Skin of body (tissue), 3 donors: Measurements from ENCODE around the gene NOTCH4. TPM values are rescaled to one million over a fixed set of nuclear protein-coding genes. Genes with fewer than 3 reads are reported as not detected.

ENCODE experiments used
- DNase-seq: peaks from one replicate; lab custom pipeline; 2025; lab: John Stamatoyannopoulos, UW
- small RNA-seq: library from RNA; depleted of rRNA; stranded (forward); fragments of <200 nt; gene quantifications from one replicate; pipeline ENCODE3, GENCODE V24; 2014; ENCODE audit warnings: low replicate concordance
- total RNA-seq: library from RNA; depleted of rRNA; stranded (reverse); fragments of >200 nt; gene quantifications from one replicate; pipeline ENCODE4 v1.2.3, GENCODE V29; 2014

Gene NOTCH4
- total RNA-seq, 1 donor from 2014 or later: 8.1 TPM

DNA sequence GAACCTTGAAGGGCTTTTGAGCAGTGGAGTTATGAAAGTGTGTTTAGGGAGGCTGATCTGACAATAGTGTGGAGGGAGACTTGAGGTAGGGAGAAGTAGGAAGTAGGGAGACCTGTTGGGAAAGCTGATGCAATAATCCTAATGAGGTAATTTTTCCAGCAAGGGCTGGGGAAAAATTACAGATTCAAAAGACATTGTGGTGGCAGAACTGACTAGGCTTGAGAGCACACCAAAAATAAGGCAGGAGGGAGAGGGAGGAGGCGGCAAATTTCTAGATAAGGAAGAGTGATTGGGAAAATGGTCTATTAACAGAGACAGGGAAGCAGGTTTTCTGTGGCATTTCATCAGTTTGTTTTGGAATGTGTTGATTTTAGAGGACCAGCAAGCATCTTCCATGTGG is 77.6 kb downstream of the NOTCH4 start:
- no peak for DNase-seq

Small RNA genes lying within 50 kb of the gene (small RNA-seq; reads per million reads assigned to genes)
- gene AL662884.1 (not detected), gene MIR6833 (not detected)

Other genes with a start within 250 kb of the NOTCH4 start
- gene C4A, start 242.0 kb downstream of the NOTCH4 start, total RNA-seq: 5.8 TPM
- 4.2 TPM for gene C4B, start 209.3 kb downstream of the NOTCH4 start, total RNA-seq
- not detected for gene CYP21A2, start 185.7 kb downstream of the NOTCH4 start, total RNA-seq
- gene TNXB, start 114.7 kb downstream of the NOTCH4 start, total RNA-seq: 64.4 TPM
- 23.1 TPM for gene ATF6B, start 95.8 kb downstream of the NOTCH4 start, total RNA-seq
- 5.0 TPM for gene FKBPL, start 93.8 kb downstream of the NOTCH4 start, total RNA-seq
- 0.20 TPM for gene PRRT1, start 72.1 kb downstream of the NOTCH4 start, total RNA-seq
- 124 TPM for gene PPT2, start 69.9 kb downstream of the NOTCH4 start, total RNA-seq
- 17.2 TPM for gene EGFL8, start 59.5 kb downstream of the NOTCH4 start, total RNA-seq
- 13.6 TPM for gene AGPAT1, start 48.0 kb downstream of the NOTCH4 start, total RNA-seq
- 28.5 TPM for gene RNF5, start 45.7 kb downstream of the NOTCH4 start, total RNA-seq
- 2.7 TPM for gene AGER, start 39.8 kb downstream of the NOTCH4 start, total RNA-seq
- 51.6 TPM for gene PBX2, start 33.9 kb downstream of the NOTCH4 start, total RNA-seq
- gene GPSM3, start 31.4 kb downstream of the NOTCH4 start, total RNA-seq: 4.1 TPM
- gene TSBP1, start 147.8 kb upstream of the NOTCH4 start, total RNA-seq: not detected
- not detected for gene BTNL2, start 183.1 kb upstream of the NOTCH4 start, total RNA-seq
- 92.8 TPM for gene HLA-DRA, start 215.8 kb upstream of the NOTCH4 start, total RNA-seq